GM10266 (cell line): Measurements from ENCODE around the gene ALDOC.

Experiments used
- DNase-seq: peaks from one replicate; pipeline ENCODE4 v3.0.0; 2012; ENCODE audit errors: extremely low spot score
- CTCF ChIP-seq: IDR thresholded peaks from 2 replicates; pipeline ENCODE4 v1.5.1; 2012; ENCODE audit warnings: mild to moderate bottlenecking, low read depth; ENCODE audit not compliant: control insufficient read depth, insufficient read depth; ENCODE audit errors: missing control alignments

Gene ALDOC

DNA sequence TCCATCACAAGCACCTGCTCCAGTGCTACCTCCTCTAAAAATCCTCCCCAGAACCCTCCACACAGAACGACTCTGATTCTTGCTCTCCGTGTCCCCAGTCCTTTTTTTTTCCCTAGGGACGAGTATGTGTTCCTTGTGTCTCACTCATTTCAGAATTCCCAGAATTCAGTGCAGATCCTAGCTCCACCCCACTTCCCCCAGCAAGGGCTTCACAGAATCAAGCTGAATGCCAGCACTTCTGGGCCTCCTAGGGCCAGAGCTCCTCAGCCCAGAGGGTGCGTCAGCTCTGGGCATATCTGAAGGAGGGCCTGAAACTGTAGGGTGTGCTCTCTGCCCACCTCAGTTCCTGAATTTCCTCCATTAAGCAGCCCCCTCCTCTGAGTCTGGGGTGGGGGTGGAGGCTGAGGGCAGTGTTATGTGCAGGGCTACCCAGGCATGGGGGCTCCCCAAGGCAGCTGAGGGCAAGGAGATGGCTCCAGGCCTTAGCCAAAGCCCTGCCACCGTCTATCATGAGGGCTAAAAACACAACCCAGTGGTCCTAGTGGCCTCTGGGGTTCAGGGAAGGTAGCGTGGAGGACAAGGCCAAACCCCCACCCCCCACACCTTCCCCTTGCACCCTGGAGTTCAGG is 30.8 kb downstream of the ALDOC start:
- no peak for TF ChIP-seq CTCF
- no peak for DNase-seq

DNA sequence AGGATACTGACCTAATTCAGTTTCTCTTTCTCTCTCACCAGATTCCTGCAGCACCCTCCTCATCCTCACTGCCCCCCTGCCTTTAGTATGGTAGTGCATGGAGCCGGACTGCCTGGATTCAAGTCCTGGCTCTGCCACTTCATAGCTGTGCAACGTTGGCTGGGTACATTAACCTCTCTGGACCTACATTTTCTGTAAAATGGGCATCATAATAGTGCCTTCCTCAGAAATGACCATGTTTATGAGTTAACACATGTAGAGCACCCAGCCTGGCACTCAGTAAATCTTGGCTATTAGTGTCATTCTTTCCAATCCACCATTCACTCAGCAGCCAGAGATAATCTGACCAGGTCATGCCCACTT is 31.6 kb downstream of the ALDOC start:
- no peak for TF ChIP-seq CTCF
- DNase-seq, result no peak

DNA sequence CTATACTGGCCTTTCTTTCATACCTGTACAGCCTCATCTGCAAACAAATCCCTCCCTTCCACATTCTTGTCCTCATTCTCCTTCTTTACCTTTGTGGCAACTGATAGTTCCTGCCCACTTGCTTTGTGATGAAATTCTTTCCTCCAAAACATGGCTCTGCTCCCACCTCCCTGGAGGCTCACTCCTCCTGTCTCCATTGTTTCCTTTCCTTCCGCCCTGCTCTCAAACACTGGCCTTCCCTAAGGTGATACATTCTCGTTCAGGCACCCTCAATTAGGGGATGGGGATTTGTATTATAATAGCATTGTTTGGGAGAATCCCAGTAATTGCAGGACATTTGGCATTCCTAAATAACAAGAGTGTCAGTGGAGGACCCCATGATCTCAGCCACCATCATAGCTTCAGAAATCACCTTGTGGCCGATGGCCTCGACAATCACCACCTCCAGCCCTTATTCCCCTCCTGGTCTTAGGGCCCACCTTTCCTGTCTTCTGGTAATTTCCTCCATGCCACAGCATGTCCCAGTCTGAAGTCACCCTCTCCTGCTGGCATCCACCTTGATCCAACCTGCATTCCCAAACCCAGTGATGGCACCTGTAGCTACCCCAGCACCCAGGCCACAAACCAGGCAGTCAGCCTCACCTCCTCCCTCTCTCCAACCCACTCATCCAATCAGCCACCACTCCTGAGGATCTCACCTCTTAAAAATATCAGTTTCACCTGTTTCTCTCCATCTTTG is 32.1 kb downstream of the ALDOC start:
- TF ChIP-seq CTCF, result no peak
- DNase-seq, result no peak

- no peak for TF ChIP-seq CTCF
- no peak for DNase-seq
These were observed 35.3 kb downstream of the ALDOC start for GRCh38 chr17:28541439-28541838.

DNA sequence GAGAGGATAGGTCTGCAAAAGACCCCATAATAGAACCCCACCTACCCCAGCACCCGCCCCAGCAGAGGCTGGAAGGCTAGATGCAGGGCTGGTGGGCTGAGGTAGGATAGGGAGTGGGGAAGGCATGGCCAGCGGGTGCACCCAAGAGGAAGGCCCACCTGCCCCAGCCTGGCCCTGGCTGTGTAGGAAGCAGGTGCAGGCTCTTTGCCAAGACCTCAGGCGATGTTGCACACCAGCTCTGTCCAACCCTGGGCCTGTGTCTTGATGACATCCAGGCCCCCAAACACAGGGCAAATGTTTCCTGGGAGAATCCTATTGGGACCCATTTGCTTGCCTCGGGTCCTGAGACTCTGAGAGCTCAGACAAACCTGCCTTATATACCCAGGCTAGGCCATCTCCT is 36.5 kb downstream of the ALDOC start:
- DNase-seq, result no peak

DNA sequence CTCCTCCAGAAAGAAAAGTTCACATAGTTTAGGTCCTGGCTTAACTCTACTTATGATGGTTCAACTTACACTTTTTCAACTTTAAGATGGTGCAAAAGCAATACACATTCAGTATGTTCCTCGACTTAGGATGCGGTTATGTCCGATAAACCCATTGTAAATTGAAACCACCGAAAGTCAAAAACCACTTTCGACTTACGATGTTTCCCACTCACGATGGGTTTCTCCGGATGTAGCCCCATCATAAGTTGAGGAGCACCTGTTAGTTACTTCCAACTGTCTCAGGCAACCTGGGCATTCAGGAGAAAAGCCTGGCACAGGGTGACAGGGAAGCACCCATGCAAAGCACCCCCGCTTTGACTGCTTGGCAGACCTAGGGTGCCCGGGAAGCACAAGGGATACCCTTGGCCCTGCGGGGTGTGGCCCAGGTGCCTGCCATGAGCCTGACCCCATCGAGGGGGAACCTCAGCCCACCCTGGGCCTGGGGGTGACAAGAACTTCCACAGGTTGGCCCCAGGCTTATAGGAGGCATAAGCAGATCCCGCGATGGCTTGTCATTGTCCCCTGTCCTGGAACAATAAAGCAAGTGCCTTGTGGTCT is 38.3 kb downstream of the ALDOC start:
- no peak for DNase-seq
- TF ChIP-seq CTCF, result no peak

More for the DNA sequence above, 36.5 kb downstream of the ALDOC start:
- no peak for TF ChIP-seq CTCF

GRCh38 chr17:28537219-28537610 is 39.5 kb downstream of the ALDOC start:
- DNase-seq, result no peak
- no peak for TF ChIP-seq CTCF
